HepG2 (cell line): ENCODE data around the gene FGFR3.

ENCODE experiments used
- BHLHE40 ChIP-seq: IDR thresholded peaks from 2 replicates; pipeline ENCODE4 v1.6.1; 2011; ENCODE audit warnings: low read length, improper control_type of control experiment
- GABPB1 ChIP-seq: IDR thresholded peaks from 2 replicates; pipeline ENCODE4 v1.6.1; 2016; ENCODE audit warnings: mild to moderate bottlenecking, missing genetic modification reagents, moderate library complexity, missing compliant biosample characterization
- POLR2AphosphoS5 ChIP-seq: IDR thresholded peaks from 2 replicates; pipeline ENCODE4 v1.6.1; 2012; ENCODE audit warnings: low read depth, low read length
- SMC3 ChIP-seq: IDR thresholded peaks from 2 replicates; pipeline ENCODE4 v1.6.1; 2011; ENCODE audit warnings: low read length, improper control_type of control experiment
- ZNF12 ChIP-seq: sonication (generic); formaldehyde crosslinking; IDR thresholded peaks from 2 replicates; pipeline ENCODE4 v1.5.0; 2020; ENCODE audit warnings: missing genetic modification reagents
- ZNF383 ChIP-seq: sonication (generic); formaldehyde crosslinking; IDR thresholded peaks from 2 replicates; pipeline ENCODE4 v1.4.0; 2020; ENCODE audit warnings: missing genetic modification reagents, mild to moderate bottlenecking, borderline replicate concordance
- ZNF766 ChIP-seq: sonication (generic); formaldehyde crosslinking; IDR thresholded peaks from 2 replicates; pipeline ENCODE4 v1.5.0; 2020; ENCODE audit warnings: missing genetic modification reagents, borderline replicate concordance

GRCh38 chr4:1826531-1827350 lies 33.6 kb downstream of the FGFR3 start:
- TF ChIP-seq SMC3 (no peak), ZNF12 (CRISPR knock-in tag) (no peak), POLR2AphosphoS5 (no peak), ZNF383 (CRISPR knock-in tag) (no peak), GABPB1 (CRISPR knock-in tag) (no peak), ZNF766 (CRISPR knock-in tag) (no peak), BHLHE40 (no peak)
